GM18519 (cell line): ENCODE data around the gene SUSD2.
"Not testable (repeated sequence)": the region's sequence is repeated elsewhere in the genome, so short reads cannot be mapped to it uniquely, and the experiment has no call there.

ENCODE experiments used
- ATAC-seq: cut with Tn5 transposase; IDR thresholded peaks from one replicate; pipeline ENCODE4 v1.9.1; 2021; ENCODE audit warnings: mild to moderate bottlenecking, moderate library complexity; ENCODE audit not compliant: unreplicated experiment, low FRiP score

SUSD2 gene

GRCh38 chr22:24170632-24171031, 10.7 kb upstream of the SUSD2 start:
- ATAC-seq = no peak

- no peak for ATAC-seq
These were observed 9.5 kb upstream of the SUSD2 start for GRCh38 chr22:24171822-24172221.

- no peak for ATAC-seq
These were observed 6.0 kb upstream of the SUSD2 start for GRCh38 chr22:24175160-24175808.

GRCh38 chr22:24176040-24176439, 5.2 kb upstream of the SUSD2 start:
- no peak for ATAC-seq

- no peak for ATAC-seq
These were observed 4.7 kb upstream of the SUSD2 start for GRCh38 chr22:24176630-24177029.

- no peak for ATAC-seq
These were observed 4.2 kb upstream of the SUSD2 start for GRCh38 chr22:24177045-24177444.

- no peak for ATAC-seq
These were observed 3.8 kb upstream of the SUSD2 start for GRCh38 chr22:24177456-24177855.

GRCh38 chr22:24178021-24178431, 3.3 kb upstream of the SUSD2 start:
- ATAC-seq = no peak

- ATAC-seq = no peak
These were observed 2.5 kb upstream of the SUSD2 start for GRCh38 chr22:24178502-24179440.

GRCh38 chr22:24179478-24180210, 1.6 kb upstream of the SUSD2 start:
- ATAC-seq = no peak

GRCh38 chr22:24180316-24181087, 785 bp upstream of the SUSD2 start:
- no peak for ATAC-seq

- ATAC-seq = no peak
These were observed 961 bp downstream of the SUSD2 start for GRCh38 chr22:24181996-24182899.

GRCh38 chr22:24182900-24183246, 1.6 kb downstream of the SUSD2 start:
- ATAC-seq = not testable (repeated sequence)

GRCh38 chr22:24183321-24184031, 2.2 kb downstream of the SUSD2 start:
- ATAC-seq = no peak

GRCh38 chr22:24184057-24184798, 2.9 kb downstream of the SUSD2 start:
- ATAC-seq = no peak

- ATAC-seq = no peak
These were observed 3.8 kb downstream of the SUSD2 start for GRCh38 chr22:24185001-24185500.

GRCh38 chr22:24185501-24186351, 4.4 kb downstream of the SUSD2 start:
- ATAC-seq = no peak
